D721Med (cell line): ENCODE data around the gene SPARC.

Experiments used
- DNase-seq: peaks from one replicate; pipeline ENCODE4 v3.0.0; 2011; ENCODE audit warnings: low spot score; ENCODE audit not compliant: insufficient read length
- FAIRE-seq: peaks from 2 replicates; lab custom pipeline; 2011; peaks lifted over from hg19 to GRCh38; lab: Jason Lieb, UNC
- TF ChIP-seq, protein P1 (sequence below): IDR thresholded peaks from 2 replicates; pipeline ENCODE4 v1.5.1; 2012; ENCODE audit warnings: mild to moderate bottlenecking, control low read depth; ENCODE audit not compliant: insufficient read depth; ENCODE audit errors: missing control alignments

Gene SPARC

DNA sequence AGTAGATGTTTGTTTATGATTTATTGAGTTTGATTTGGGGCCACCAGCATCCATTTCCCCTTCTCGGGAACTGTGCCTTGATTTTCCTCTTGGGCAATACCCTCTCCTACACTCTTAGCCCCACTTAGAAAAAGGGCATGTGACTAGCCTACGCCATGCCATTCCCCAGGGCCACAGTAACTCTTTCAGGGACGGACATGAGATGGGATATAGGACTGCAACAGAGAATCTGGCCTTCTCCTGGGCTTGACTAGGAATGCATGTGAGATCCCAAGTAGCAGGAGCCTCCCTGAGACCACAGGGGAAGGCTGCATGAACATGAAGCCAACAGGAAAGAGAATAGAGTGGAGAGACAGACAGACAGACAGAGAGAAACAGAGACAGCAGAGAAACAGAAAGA is 30.7 kb upstream of the SPARC start:
- FAIRE-seq: no peak
- no peak for DNase-seq
- TF ChIP-seq, protein P1, sequence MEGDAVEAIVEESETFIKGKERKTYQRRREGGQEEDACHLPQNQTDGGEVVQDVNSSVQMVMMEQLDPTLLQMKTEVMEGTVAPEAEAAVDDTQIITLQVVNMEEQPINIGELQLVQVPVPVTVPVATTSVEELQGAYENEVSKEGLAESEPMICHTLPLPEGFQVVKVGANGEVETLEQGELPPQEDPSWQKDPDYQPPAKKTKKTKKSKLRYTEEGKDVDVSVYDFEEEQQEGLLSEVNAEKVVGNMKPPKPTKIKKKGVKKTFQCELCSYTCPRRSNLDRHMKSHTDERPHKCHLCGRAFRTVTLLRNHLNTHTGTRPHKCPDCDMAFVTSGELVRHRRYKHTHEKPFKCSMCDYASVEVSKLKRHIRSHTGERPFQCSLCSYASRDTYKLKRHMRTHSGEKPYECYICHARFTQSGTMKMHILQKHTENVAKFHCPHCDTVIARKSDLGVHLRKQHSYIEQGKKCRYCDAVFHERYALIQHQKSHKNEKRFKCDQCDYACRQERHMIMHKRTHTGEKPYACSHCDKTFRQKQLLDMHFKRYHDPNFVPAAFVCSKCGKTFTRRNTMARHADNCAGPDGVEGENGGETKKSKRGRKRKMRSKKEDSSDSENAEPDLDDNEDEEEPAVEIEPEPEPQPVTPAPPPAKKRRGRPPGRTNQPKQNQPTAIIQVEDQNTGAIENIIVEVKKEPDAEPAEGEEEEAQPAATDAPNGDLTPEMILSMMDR: no peak

DNA sequence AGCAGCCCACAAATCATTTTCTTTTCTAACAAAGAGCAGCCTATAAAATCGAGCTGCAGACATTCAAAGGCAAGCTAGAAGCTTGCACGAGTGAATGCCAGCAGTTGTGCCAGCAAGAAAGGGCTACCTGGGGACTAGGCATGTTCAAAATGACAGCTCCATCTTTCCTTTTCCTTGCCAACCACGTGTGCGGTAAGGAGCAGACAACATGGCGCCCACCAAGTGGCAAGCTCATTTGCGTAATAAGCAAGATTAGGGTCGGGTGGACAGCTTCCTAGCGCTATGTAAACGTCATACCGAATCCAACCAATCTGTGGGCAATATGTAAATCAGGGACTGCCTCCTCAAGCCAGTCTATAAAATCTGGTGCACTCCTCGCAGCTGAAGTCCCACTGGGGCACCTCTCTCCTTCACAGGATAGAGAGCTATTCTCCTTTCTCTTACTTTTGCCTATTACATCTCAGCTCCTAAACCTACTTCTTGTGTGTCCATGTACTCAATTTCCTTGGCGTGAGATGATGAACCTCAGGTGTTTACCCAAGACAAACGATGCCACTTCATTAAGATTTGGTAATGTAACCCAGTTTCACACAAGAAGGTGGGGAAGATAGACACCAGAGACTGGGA is 22.5 kb upstream of the SPARC start:
- FAIRE-seq: no peak
- TF ChIP-seq, protein P1: no peak
- DNase-seq: no peak

DNA sequence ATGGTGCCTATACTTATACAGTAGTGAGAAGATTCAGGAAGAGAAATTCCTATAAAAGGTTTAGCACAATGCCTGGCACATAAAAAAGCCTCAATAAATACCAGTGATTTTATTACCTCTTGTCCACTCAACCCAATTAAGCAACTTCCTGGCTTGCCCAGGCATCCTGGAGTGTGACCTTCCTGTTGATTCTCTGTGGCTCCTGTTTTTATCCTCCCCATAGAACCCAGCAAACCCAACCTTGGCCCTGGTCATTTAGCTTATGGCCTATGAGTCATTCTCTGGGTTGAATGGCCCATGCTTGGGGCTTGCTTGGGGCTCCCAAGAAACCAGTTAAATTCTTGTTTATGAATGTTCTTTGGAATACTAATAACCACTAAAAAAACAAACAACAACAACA is 21.4 kb upstream of the SPARC start:
- FAIRE-seq (no peak), DNase-seq (no peak)
- TF ChIP-seq, protein P1: no peak

DNA sequence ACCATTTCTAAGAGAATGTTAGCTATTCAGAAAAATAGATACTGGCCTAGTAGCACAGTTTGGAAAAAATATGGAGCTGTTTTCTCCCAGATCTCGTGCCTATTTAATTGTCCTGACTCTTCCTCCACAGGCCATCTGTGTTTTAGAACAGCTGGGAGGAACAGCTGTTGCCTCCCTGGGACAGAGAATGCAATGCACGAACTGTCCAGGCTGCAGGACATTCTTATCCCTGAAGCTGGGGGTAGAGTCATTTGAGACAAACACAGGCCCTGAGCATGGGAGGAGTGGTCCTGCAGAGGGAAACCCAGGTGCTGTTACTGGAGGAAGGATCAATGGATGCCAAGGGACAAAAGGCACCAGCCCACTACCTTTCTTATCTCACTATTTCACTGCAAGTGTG is 20.9 kb upstream of the SPARC start:
- FAIRE-seq: no peak
- TF ChIP-seq, protein P1: no peak
- no peak for DNase-seq

DNA sequence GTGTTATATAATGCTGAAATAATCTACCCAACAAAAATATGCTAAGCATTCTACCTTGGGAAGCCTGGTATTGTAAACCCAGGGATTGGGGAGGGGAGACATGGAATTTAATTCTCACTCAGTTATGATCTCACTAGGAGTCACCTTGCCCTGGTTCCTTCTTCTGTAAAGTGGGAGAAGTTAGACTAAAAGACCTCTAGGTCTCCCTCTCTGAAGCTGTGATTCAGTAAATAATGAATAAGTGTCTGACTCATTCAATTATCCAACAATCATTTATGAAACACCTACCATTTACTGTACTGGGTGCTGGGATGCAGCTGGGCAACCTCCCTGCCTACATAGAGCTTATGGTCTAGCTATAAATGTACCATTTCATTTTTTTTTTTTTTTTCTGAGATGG is 20.2 kb upstream of the SPARC start:
- TF ChIP-seq, protein P1: no peak
- DNase-seq (no peak), FAIRE-seq (no peak)

DNA sequence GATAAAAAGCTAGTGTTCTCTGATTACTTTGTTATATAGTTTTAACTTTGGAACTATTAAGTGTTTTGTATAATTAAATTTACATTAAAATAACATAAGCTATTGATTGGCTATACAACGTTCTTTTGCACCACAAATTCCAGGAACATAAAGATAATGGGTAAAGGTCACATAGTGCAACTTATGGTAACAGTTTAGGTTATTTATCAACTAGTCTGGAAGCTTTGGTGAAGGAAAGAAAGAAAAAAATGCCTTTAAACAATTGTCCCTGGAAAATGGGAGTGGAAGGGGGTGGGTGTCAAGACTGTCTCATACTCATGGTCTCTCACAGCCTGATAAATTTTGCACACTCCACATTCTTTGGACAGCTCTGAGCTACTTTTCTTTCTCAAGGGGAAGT is 17.1 kb upstream of the SPARC start:
- TF ChIP-seq, protein P1: no peak
- DNase-seq: no peak

DNA sequence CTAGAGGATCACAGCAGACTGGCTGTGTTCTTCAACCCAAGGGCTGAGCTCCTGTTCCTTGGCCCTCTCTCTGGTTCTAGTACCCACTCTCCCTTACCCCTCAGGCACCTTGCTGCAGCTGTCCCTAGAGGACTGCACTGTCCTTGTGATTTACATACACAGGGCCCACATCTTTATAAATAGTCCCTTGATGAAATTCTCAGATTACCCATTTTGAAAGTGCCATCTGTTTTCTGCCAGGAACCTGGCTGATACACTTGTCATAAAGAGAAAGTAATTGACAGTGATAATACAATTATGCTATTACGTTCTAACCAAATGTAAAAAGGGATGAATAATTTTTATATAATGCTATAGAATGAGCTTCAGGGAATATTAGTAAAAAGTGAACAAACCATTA is 16.5 kb upstream of the SPARC start:
- no peak for FAIRE-seq
- TF ChIP-seq, protein P1: no peak

More for the DNA sequence above, 17.1 kb upstream of the SPARC start:
- no peak for FAIRE-seq

More for the DNA sequence above, 16.5 kb upstream of the SPARC start:
- DNase-seq: no peak
